CD14-positive monocyte (primary cell): Measurements from ENCODE around the gene CFAP157. TPM values are rescaled to one million over a fixed set of nuclear protein-coding genes. Genes with fewer than 3 reads are reported as not detected.

Experiments
- DNase-seq, 3 donors: peaks; one replicate each; pipeline ENCODE4 v3.0.0-alpha.2; 2011 to 2022
- H2AFZ ChIP-seq: 2 replicates; pipeline ENCODE4 v1.6.0; 2012; ENCODE audit warnings: mild to moderate bottlenecking, low read depth, low read length, inconsistent platforms; ENCODE audit not compliant: insufficient read depth, poor library complexity, severe bottlenecking
- H3K27ac ChIP-seq, 2 donors: 1 replicate in 1 of 2; 2 replicates in 1 of 2; pipeline ENCODE4 v1.5.1; 2012 to 2013; ENCODE audit warnings: low read length in 2 of 2, control low read depth in 1 of 2, inconsistent platforms in 1 of 2, low read depth in 1 of 2, mild to moderate bottlenecking in 1 of 2
- H3K27me3 ChIP-seq, 2 donors: one replicate each; pipeline versions ENCODE4 v1.6.0 to v1.6.1; 2011 to 2013; ENCODE audit warnings: low read length in 2 of 2; ENCODE audit not compliant: control insufficient read depth in 2 of 2, insufficient read depth in 2 of 2
- H3K36me3 ChIP-seq, 2 donors: replicated peaks in 1 of 2; 1 replicate in 1 of 2; 2 replicates in 1 of 2; pipeline versions ENCODE4 v1.5.1 to v1.6.1; 2012 to 2013; ENCODE audit warnings: low read length in 2 of 2, control low read depth in 1 of 2, inconsistent platforms in 1 of 2, mild to moderate bottlenecking in 1 of 2; ENCODE audit not compliant: insufficient read depth in 2 of 2, control insufficient read depth in 1 of 2
- H3K4me1 ChIP-seq, 2 donors: 1 replicate in 1 of 2; 2 replicates in 1 of 2; pipeline versions ENCODE4 v1.5.1 to v1.6.1; 2012 to 2013; ENCODE audit warnings: low read length in 2 of 2, control low read depth in 1 of 2, inconsistent platforms in 1 of 2, mild to moderate bottlenecking in 1 of 2, moderate library complexity in 1 of 2; ENCODE audit not compliant: insufficient read depth in 2 of 2, control insufficient read depth in 1 of 2
- H3K4me2 ChIP-seq: replicated peaks from 2 replicates; pipeline ENCODE3; 2012; ENCODE audit warnings: low read length, moderate library complexity, mild to moderate bottlenecking; ENCODE audit not compliant: poor library complexity, severe bottlenecking; ENCODE audit errors: extremely low read depth
- H3K4me3 ChIP-seq, 3 experiments: fragments of 200-600 bp in 1 of 3; sonication (generic) in 1 of 3; replicated peaks in 1 of 3; 1 replicate in 2 of 3; 2 replicates in 1 of 3; pipeline ENCODE4 v1.5.1; 2011 to 2013; ENCODE audit warnings: low read length in 3 of 3, mild to moderate bottlenecking in 3 of 3, control low read depth in 2 of 3, low read depth in 2 of 3, inconsistent platforms in 1 of 3, moderate library complexity in 1 of 3
- H3K79me2 ChIP-seq: 2 replicates; pipeline ENCODE4 v1.6.0; 2012; ENCODE audit warnings: mild to moderate bottlenecking, control low read depth, inconsistent platforms, low read length, moderate library complexity; ENCODE audit not compliant: insufficient read depth
- H3K9ac ChIP-seq: 2 replicates; pipeline ENCODE4 v1.6.0; 2017; ENCODE audit warnings: low read length, mild to moderate bottlenecking; ENCODE audit not compliant: insufficient read depth, poor library complexity, severe bottlenecking
- H3K9me3 ChIP-seq, 2 donors: replicated peaks in 1 of 2; 1 replicate in 1 of 2; 2 replicates in 1 of 2; pipeline versions ENCODE4 v1.5.1 to v1.6.1; 2012 to 2013; ENCODE audit warnings: low read length in 2 of 2, control low read depth in 1 of 2; ENCODE audit not compliant: control insufficient read depth in 1 of 2, insufficient read depth in 1 of 2
- H4K20me1 ChIP-seq: 2 replicates; pipeline ENCODE4 v1.6.0; 2012; ENCODE audit warnings: mild to moderate bottlenecking, low read length, control low read depth, moderate library complexity; ENCODE audit not compliant: insufficient read depth
- H3K27ac Mint-ChIP-seq, 7 donors: one replicate each; pipeline ENCODE4 v1.8.0; 2020; ENCODE audit warnings: mild to moderate bottlenecking in 7 of 7, mixed read lengths in 7 of 7, moderate library complexity in 6 of 7, inconsistent platforms in 2 of 7
- H3K27me3 Mint-ChIP-seq, 3 donors: one replicate each; pipeline ENCODE4 v1.8.0; 2021 to 2022; ENCODE audit warnings: low read depth in 3 of 3, mild to moderate bottlenecking in 3 of 3, mixed read lengths in 3 of 3, moderate library complexity in 3 of 3, inconsistent platforms in 1 of 3
- H3K36me3 Mint-ChIP-seq, 2 donors: one replicate each; pipeline ENCODE4 v1.8.0; 2020; ENCODE audit warnings: mixed read lengths in 2 of 2, inconsistent platforms in 1 of 2, mild to moderate bottlenecking in 1 of 2
- H3K4me1 Mint-ChIP-seq: one replicate; pipeline ENCODE4 v1.8.0; 2020; ENCODE audit warnings: mild to moderate bottlenecking, mixed read lengths
- H3K4me3 Mint-ChIP-seq, 2 donors: one replicate each; pipeline ENCODE4 v1.8.0; 2020; ENCODE audit warnings: mild to moderate bottlenecking in 2 of 2, mixed read lengths in 2 of 2, moderate library complexity in 1 of 2
- H3K9me3 Mint-ChIP-seq, 7 donors: one replicate each; pipeline ENCODE4 v1.8.0; 2020 to 2022; ENCODE audit warnings: mixed read lengths in 7 of 7, mild to moderate bottlenecking in 6 of 7, moderate library complexity in 6 of 7, inconsistent platforms in 2 of 7
- WGBS: methylation state at CpG from one replicate; pipeline ENCODE4 v1.1.5; 2013; ENCODE audit warnings: missing lambda C conversion rate; ENCODE audit not compliant: insufficient coverage; 5-methylcytosine and 5-hydroxymethylcytosine counted together
- intact Hi-C, 2 donors: fragments of 100-400 bp; cut with micrococcal nuclease; formaldehyde crosslinking; loops; one replicate each; pipeline versions ENCODE4 v1.15.0 to v1.15.1; 2023
- polyA plus RNA-seq, 3 donors: library from polyadenylated mRNA; depleted of rRNA in 1 of 3; unstranded in 2 of 3; stranded (reverse) in 1 of 3; fragments of 300-500 nt in 2 of 3; fragments of >200 nt in 1 of 3; fragmentation: Illumina TruSeq in 2 of 3; gene quantifications; 1 replicate in 2 of 3; 2 replicates in 1 of 3; pipeline ENCODE4 v1.2.3, GENCODE V29; 2012 to 2021
- TF ChIP-seq, protein P1 (sequence below): fragments of 200-600 bp; IDR thresholded peaks from one replicate; pipeline ENCODE4 v1.8.0; 2022; ENCODE audit warnings: antibody characterized with exemption, mild to moderate bottlenecking

CFAP157 gene
- polyA plus RNA-seq, 3 donors = 0.06 to 0.09 TPM; not detected in 1

GRCh38 chr9:127714951-127715469 is 8.2 kb downstream of the CFAP157 start:
- TF ChIP-seq, protein P1, sequence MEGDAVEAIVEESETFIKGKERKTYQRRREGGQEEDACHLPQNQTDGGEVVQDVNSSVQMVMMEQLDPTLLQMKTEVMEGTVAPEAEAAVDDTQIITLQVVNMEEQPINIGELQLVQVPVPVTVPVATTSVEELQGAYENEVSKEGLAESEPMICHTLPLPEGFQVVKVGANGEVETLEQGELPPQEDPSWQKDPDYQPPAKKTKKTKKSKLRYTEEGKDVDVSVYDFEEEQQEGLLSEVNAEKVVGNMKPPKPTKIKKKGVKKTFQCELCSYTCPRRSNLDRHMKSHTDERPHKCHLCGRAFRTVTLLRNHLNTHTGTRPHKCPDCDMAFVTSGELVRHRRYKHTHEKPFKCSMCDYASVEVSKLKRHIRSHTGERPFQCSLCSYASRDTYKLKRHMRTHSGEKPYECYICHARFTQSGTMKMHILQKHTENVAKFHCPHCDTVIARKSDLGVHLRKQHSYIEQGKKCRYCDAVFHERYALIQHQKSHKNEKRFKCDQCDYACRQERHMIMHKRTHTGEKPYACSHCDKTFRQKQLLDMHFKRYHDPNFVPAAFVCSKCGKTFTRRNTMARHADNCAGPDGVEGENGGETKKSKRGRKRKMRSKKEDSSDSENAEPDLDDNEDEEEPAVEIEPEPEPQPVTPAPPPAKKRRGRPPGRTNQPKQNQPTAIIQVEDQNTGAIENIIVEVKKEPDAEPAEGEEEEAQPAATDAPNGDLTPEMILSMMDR = no peak
- Histone ChIP-seq H3K27ac (peak overlapping the region; percentile 26 to 76), H2AFZ (peak overlapping the region; percentile 99), H3K79me2 (no peaks in the 10 kb centered on the region), H3K36me3 (no peaks in the 10 kb centered on the region), H3K4me2 (peak overlapping the region; percentile 98), H3K9me3 (no peaks in the 10 kb centered on the region), H3K4me1 (peaks cover 19 to 31% of the 10 kb centered on the region in 2 donors), H4K20me1 (no peaks in the 10 kb centered on the region), H3K4me3 (peak overlapping the region; percentile 42 to 96 (median 90)), H3K27me3 (peaks cover 0 to 2% of the 10 kb centered on the region in 2 donors), H3K9ac (peak overlapping the region; percentile 75)
- Mint-ChIP-seq H3K36me3 (no peaks in the 10 kb centered on the region), H3K9me3 (no peaks in the 10 kb centered on the region), H3K4me1 (peaks cover 26% of the 10 kb centered on the region), H3K4me3 (peak overlapping the region; percentile 98 to 99), H3K27ac (peak overlapping the region in 6 of 7 donors; percentile 84 to 97 (median 96)), H3K27me3 (peaks cover 9 to 21% (median 17%) of the 10 kb centered on the region in 3 donors)
- WGBS = under 1% methylated on average over 44 of the region's 44 CpGs
- peak in 2 of 3 donors; percentile 11 to 59 for DNase-seq
- intact Hi-C loops = no loop called here

DNA sequence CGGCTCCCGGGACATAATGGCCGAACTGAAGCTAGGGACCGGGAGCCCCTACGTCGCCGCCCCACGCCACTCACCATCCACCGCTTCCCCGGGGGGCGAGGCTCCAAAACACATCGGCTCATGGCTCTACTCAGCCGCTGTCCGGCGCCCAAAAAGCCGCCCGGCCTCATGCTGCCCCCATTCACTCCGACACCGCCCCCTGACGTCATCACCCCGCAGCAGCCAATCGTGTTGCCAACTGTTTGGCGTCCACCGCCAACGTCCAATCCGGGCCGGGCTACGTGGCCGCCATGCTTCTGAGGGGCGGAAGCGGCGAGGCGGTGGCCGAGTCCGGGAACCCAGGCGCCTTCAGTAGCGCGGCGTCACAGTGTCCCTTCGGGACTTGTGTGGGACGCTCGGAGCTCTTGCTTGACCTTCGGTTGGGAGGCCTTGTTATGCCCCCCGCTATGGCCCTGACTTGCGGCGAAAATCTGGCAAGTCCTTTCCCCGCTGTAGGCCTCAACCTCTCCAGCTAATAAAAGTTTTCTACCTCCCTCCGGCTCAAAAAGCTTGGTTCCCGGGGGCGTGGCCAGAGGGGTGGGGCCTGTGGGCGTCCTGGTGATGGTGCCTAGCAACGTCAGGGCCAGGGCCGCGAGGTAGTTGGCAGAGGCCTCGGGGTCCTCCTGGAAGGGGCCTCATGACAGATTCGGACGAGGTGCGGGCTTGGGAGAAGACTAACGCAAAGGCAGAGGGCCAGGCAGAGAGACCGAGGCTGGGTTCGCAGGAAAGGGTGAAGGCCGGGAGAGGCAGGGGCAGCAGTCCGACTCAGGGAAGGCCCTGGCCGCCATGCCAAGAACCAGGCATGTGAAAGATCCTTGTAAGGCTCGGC is 8.9 kb downstream of the CFAP157 start, which contains the start of the genes PTRH1 and TTC16:
TSS of gene PTRH1 (minus strand) at position 194 of the 868 bp plus-strand sequence. CDS start at position 170, 24 bp downstream.
TSS of gene TTC16 (plus strand) at position 610 of the 868 bp plus-strand sequence. CDS start at position 677, 67 bp downstream.
- peak within 1 kb of the TSS; percentile 98 for H3K4me2 ChIP-seq
- intact Hi-C loops = no loop called here
- no peaks in the 10 kb centered on the region for H3K9me3 Mint-ChIP-seq
- peak within 1 kb of the TSS; percentile 75 for H3K9ac ChIP-seq
- no peaks in the 10 kb centered on the region for H3K79me2 ChIP-seq
- H3K4me1 Mint-ChIP-seq = peaks cover 30% of the 10 kb centered on the region
- no peaks in the 10 kb centered on the region for H4K20me1 ChIP-seq
- H3K27ac Mint-ChIP-seq = peak within 1 kb of the TSS; percentile 84 to 97 (median 95)
- peaks cover 5 to 17% (median 16%) of the 10 kb centered on the region in 3 donors for H3K27me3 Mint-ChIP-seq
- H3K36me3 ChIP-seq = no peaks in the 10 kb centered on the region
- peak; percentile 94 to 97 (median 96) for DNase-seq
- H3K27ac ChIP-seq = peak within 1 kb of the TSS; percentile 26 to 76
- peak within 1 kb of the TSS; percentile 99 for H2AFZ ChIP-seq
- H3K4me1 ChIP-seq = peaks cover 19 to 36% of the 10 kb centered on the region in 2 donors
- WGBS = 8% methylated on average over 60 of the region's 65 CpGs
- no peaks in the 10 kb centered on the region for H3K36me3 Mint-ChIP-seq
- peak within 1 kb of the TSS; percentile 42 to 96 (median 90) for H3K4me3 ChIP-seq
- no peaks in the 10 kb centered on the region for H3K9me3 ChIP-seq
- H3K4me3 Mint-ChIP-seq = peak within 1 kb of the TSS; percentile 98 to 99
- no peaks in the 10 kb centered on the region for H3K27me3 ChIP-seq
- TF ChIP-seq, protein P1 = no peak
